GM12878 (cell line): ENCODE results near the gene ENAH.

Experiments used
- CHD4 ChIP-seq: fragments of 200-600 bp; sonication (generic); IDR thresholded peaks from 2 replicates; pipeline ENCODE4 v1.6.1; 2016; ENCODE audit warnings: mild to moderate bottlenecking
- ZNF217 ChIP-seq: fragments of 450-650 bp; IDR thresholded peaks from 2 replicates; pipeline ENCODE4 v1.6.1; 2017; ENCODE audit warnings: antibody characterized with exemption, mild to moderate bottlenecking
- ZZZ3 ChIP-seq: IDR thresholded peaks from 2 replicates; pipeline ENCODE4 v1.6.1; 2011; ENCODE audit warnings: low read depth; ENCODE audit not compliant: control insufficient read depth, insufficient read length
- TF ChIP-seq, protein P1 (sequence below): IDR thresholded peaks from 2 replicates; pipeline ENCODE4 v1.6.1; 2012; ENCODE audit warnings: low read depth, low read length, improper control_type of control experiment
- TF ChIP-seq, protein P2 (sequence below): IDR thresholded peaks from 2 replicates; pipeline ENCODE4 v1.6.1; 2011; ENCODE audit warnings: low read depth, low read length, improper control_type of control experiment, borderline replicate concordance
- TF ChIP-seq, protein P3 (sequence below): IDR thresholded peaks from 2 replicates; pipeline ENCODE4 v1.6.1; 2011; ENCODE audit warnings: borderline replicate concordance, low read depth, mild to moderate bottlenecking, moderate library complexity, mixed read lengths, low read length; ENCODE audit not compliant: insufficient read depth; ENCODE audit errors: extremely low read length
- TF ChIP-seq, protein P4 (sequence below): fragments of 450-650 bp; formaldehyde crosslinking; IDR thresholded peaks from 2 replicates; pipeline ENCODE4 v1.4.0; 2022; ENCODE audit warnings: mild to moderate bottlenecking, moderate library complexity
- TF ChIP-seq, protein P5 (sequence below), 3 experiments: IDR thresholded peaks in 2 of 3; conservative IDR thresholded peaks in 1 of 3; 2 replicates each; pipeline ENCODE4 v1.5.1; 2011; ENCODE audit warnings: low read depth in 3 of 3, low read length in 3 of 3, mild to moderate bottlenecking in 3 of 3, control low read depth in 2 of 3, moderate library complexity in 2 of 3, inconsistent platforms in 1 of 3, mixed read lengths in 1 of 3; ENCODE audit not compliant: control insufficient read depth in 2 of 3, insufficient read depth in 1 of 3; ENCODE audit errors: extremely low read depth in 1 of 3
- TF ChIP-seq, protein P6 (sequence below): IDR thresholded peaks from 2 replicates; pipeline ENCODE4 v1.6.1; 2012; ENCODE audit warnings: low read depth, low read length, improper control_type of control experiment
- TF ChIP-seq, protein P7 (sequence below): fragments of 450-650 bp; IDR thresholded peaks from 2 replicates; pipeline ENCODE4 v1.6.1; 2016; ENCODE audit warnings: mild to moderate bottlenecking

DNA sequence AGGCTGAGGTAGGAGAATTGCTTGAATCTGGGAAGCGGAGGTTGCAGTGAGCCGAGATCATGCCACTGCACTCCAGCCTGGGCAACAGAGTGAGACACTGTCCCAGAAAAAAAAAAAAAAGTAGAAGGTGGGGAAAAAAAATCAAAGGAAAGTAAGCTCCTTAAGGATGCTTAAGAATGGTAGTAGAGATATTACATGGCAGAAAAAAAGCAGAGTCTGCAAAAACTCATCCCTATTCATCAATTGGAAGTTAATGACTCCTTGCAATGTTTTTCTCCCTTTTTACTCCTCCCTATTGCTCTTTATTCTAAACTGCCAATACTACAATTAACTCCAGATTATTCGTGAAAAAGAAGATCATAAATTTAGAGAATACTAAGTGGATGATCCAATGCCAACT lies 23.4 kb downstream of the ENAH start:
- TF ChIP-seq CHD4 (no peak), ZZZ3 (no peak), ZNF217 (no peak)
- TF ChIP-seq, protein P1, sequence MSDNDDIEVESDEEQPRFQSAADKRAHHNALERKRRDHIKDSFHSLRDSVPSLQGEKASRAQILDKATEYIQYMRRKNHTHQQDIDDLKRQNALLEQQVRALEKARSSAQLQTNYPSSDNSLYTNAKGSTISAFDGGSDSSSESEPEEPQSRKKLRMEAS: no peak
- TF ChIP-seq, protein P2, sequence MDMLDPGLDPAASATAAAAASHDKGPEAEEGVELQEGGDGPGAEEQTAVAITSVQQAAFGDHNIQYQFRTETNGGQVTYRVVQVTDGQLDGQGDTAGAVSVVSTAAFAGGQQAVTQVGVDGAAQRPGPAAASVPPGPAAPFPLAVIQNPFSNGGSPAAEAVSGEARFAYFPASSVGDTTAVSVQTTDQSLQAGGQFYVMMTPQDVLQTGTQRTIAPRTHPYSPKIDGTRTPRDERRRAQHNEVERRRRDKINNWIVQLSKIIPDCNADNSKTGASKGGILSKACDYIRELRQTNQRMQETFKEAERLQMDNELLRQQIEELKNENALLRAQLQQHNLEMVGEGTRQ: no peak
- TF ChIP-seq, protein P3, sequence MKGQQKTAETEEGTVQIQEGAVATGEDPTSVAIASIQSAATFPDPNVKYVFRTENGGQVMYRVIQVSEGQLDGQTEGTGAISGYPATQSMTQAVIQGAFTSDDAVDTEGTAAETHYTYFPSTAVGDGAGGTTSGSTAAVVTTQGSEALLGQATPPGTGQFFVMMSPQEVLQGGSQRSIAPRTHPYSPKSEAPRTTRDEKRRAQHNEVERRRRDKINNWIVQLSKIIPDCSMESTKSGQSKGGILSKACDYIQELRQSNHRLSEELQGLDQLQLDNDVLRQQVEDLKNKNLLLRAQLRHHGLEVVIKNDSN: no peak
- TF ChIP-seq, protein P4, sequence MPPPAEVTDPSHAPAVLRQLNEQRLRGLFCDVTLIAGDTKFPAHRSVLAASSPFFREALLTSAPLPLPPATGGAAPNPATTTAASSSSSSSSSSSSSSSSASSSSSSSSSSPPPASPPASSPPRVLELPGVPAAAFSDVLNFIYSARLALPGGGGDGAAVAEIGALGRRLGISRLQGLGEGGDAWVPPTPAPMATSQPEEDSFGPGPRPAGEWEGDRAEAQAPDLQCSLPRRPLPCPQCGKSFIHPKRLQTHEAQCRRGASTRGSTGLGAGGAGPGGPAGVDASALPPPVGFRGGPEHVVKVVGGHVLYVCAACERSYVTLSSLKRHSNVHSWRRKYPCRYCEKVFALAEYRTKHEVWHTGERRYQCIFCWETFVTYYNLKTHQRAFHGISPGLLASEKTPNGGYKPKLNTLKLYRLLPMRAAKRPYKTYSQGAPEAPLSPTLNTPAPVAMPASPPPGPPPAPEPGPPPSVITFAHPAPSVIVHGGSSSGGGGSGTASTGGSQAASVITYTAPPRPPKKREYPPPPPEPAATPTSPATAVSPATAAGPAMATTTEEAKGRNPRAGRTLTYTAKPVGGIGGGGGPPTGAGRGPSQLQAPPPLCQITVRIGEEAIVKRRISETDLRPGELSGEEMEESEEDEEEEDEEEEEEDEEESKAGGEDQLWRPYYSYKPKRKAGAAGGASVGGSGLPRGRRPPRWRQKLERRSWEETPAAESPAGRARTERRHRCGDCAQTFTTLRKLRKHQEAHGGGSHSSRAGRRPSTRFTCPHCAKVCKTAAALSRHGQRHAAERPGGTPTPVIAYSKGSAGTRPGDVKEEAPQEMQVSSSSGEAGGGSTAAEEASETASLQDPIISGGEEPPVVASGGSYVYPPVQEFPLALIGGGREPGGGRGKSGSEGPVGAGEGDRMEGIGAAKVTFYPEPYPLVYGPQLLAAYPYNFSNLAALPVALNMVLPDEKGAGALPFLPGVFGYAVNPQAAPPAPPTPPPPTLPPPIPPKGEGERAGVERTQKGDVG: no peak
- TF ChIP-seq, protein P5, sequence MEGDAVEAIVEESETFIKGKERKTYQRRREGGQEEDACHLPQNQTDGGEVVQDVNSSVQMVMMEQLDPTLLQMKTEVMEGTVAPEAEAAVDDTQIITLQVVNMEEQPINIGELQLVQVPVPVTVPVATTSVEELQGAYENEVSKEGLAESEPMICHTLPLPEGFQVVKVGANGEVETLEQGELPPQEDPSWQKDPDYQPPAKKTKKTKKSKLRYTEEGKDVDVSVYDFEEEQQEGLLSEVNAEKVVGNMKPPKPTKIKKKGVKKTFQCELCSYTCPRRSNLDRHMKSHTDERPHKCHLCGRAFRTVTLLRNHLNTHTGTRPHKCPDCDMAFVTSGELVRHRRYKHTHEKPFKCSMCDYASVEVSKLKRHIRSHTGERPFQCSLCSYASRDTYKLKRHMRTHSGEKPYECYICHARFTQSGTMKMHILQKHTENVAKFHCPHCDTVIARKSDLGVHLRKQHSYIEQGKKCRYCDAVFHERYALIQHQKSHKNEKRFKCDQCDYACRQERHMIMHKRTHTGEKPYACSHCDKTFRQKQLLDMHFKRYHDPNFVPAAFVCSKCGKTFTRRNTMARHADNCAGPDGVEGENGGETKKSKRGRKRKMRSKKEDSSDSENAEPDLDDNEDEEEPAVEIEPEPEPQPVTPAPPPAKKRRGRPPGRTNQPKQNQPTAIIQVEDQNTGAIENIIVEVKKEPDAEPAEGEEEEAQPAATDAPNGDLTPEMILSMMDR (IDR thresholded peaks at IDR 0.05 in 2 of 3, conservative IDR thresholded peaks at IDR 0.05 in 1 of 3; ENCODE audit: control insufficient read depth in 2 of 3, extremely low read depth in 1 of 3, insufficient read depth in 1 of 3, low read depth in 3 of 3, low read length in 3 of 3): no peak
- TF ChIP-seq, protein P6, sequence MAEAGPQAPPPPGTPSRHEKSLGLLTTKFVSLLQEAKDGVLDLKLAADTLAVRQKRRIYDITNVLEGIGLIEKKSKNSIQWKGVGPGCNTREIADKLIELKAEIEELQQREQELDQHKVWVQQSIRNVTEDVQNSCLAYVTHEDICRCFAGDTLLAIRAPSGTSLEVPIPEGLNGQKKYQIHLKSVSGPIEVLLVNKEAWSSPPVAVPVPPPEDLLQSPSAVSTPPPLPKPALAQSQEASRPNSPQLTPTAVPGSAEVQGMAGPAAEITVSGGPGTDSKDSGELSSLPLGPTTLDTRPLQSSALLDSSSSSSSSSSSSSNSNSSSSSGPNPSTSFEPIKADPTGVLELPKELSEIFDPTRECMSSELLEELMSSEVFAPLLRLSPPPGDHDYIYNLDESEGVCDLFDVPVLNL: no peak
- TF ChIP-seq, protein P7, sequence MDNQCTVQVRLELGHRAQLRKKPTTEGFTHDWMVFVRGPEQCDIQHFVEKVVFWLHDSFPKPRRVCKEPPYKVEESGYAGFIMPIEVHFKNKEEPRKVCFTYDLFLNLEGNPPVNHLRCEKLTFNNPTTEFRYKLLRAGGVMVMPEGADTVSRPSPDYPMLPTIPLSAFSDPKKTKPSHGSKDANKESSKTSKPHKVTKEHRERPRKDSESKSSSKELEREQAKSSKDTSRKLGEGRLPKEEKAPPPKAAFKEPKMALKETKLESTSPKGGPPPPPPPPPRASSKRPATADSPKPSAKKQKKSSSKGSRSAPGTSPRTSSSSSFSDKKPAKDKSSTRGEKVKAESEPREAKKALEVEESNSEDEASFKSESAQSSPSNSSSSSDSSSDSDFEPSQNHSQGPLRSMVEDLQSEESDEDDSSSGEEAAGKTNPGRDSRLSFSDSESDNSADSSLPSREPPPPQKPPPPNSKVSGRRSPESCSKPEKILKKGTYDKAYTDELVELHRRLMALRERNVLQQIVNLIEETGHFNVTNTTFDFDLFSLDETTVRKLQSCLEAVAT: no peak
